Vein endothelial cell (primary cell): ENCODE measurements around the gene RBM48. TPM values are rescaled to one million over a fixed set of nuclear protein-coding genes. Genes with fewer than 3 reads are reported as not detected.

Experiments
- total RNA-seq: library from RNA; depleted of rRNA; stranded (reverse); fragments of >200 nt; gene quantifications from 2 replicates; pipeline ENCODE4 v1.2.3, GENCODE V29; 2012

The RBM48 gene
- 7.2 and 8.5 TPM in 2 replicates for total RNA-seq

GRCh38 chr7:92528188-92528957, at the start of gene RBM48, which contains the start of gene PEX1:
Gene RBM48, plus strand, starts transcription at chr7:92528795. Its CDS starts 19 bp downstream, at chr7:92528814.
Gene PEX1, minus strand, starts transcription at chr7:92528520. Its CDS starts 85 bp downstream, at chr7:92528435.

Other genes with a start within 250 kb of the RBM48 start
- 21.6 and 24.8 TPM in 2 replicates for gene GATAD1, start 81.3 kb upstream of the RBM48 start, total RNA-seq
- not detected in 2 replicates for gene ERVW-1, start 50.8 kb upstream of the RBM48 start, total RNA-seq
- gene PEX1, start 275 bp upstream of the RBM48 start, total RNA-seq, result 10.6 and 12.1 TPM in 2 replicates
- gene FAM133B, start 61.6 kb downstream of the RBM48 start, total RNA-seq, result 15.7 and 23.0 TPM in 2 replicates